HL-60 (cell line): ENCODE data around the gene PTGES2.
A peak's percentile ranks its signal among the peaks of the same experiment; 100 is the strongest.

Experiments
- POLR2AphosphoS5 ChIP-seq: IDR thresholded peaks from 2 replicates; pipeline ENCODE4 v1.6.1; 2012; ENCODE audit warnings: low read depth
- TF ChIP-seq, protein P1 (sequence below): IDR thresholded peaks from one replicate; pipeline ENCODE4 v1.5.1; 2011; ENCODE audit warnings: low read length, control low read depth, inconsistent platforms; ENCODE audit not compliant: insufficient read depth
- TF ChIP-seq, protein P2 (sequence below): IDR thresholded peaks from 2 replicates; pipeline ENCODE4 v1.6.1; 2012; ENCODE audit warnings: low read depth; ENCODE audit not compliant: insufficient replicate concordance

DNA sequence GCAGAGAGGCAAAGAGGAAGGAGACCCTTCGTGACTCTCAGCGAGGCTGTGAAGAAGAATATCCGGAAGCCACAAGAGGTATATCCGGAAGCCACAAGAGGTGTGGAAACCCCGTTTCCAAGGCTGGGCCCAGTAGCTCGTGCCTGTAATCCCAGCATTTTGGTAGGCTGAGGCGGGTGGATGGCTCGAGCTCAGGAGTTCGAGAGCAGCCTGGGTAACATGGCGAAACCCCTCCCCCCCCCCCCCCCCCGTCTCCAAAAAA lies 31.9 kb upstream of the PTGES2 start:
- TF ChIP-seq, protein P1, sequence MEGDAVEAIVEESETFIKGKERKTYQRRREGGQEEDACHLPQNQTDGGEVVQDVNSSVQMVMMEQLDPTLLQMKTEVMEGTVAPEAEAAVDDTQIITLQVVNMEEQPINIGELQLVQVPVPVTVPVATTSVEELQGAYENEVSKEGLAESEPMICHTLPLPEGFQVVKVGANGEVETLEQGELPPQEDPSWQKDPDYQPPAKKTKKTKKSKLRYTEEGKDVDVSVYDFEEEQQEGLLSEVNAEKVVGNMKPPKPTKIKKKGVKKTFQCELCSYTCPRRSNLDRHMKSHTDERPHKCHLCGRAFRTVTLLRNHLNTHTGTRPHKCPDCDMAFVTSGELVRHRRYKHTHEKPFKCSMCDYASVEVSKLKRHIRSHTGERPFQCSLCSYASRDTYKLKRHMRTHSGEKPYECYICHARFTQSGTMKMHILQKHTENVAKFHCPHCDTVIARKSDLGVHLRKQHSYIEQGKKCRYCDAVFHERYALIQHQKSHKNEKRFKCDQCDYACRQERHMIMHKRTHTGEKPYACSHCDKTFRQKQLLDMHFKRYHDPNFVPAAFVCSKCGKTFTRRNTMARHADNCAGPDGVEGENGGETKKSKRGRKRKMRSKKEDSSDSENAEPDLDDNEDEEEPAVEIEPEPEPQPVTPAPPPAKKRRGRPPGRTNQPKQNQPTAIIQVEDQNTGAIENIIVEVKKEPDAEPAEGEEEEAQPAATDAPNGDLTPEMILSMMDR: no peak
- TF ChIP-seq POLR2AphosphoS5: peak; percentile 63; the same call in 1 of the 2 replicates
- TF ChIP-seq, protein P2, sequence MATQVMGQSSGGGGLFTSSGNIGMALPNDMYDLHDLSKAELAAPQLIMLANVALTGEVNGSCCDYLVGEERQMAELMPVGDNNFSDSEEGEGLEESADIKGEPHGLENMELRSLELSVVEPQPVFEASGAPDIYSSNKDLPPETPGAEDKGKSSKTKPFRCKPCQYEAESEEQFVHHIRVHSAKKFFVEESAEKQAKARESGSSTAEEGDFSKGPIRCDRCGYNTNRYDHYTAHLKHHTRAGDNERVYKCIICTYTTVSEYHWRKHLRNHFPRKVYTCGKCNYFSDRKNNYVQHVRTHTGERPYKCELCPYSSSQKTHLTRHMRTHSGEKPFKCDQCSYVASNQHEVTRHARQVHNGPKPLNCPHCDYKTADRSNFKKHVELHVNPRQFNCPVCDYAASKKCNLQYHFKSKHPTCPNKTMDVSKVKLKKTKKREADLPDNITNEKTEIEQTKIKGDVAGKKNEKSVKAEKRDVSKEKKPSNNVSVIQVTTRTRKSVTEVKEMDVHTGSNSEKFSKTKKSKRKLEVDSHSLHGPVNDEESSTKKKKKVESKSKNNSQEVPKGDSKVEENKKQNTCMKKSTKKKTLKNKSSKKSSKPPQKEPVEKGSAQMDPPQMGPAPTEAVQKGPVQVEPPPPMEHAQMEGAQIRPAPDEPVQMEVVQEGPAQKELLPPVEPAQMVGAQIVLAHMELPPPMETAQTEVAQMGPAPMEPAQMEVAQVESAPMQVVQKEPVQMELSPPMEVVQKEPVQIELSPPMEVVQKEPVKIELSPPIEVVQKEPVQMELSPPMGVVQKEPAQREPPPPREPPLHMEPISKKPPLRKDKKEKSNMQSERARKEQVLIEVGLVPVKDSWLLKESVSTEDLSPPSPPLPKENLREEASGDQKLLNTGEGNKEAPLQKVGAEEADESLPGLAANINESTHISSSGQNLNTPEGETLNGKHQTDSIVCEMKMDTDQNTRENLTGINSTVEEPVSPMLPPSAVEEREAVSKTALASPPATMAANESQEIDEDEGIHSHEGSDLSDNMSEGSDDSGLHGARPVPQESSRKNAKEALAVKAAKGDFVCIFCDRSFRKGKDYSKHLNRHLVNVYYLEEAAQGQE: peak; percentile 44
